ENCODE results near the gene PPFIA2. TPM values are rescaled to one million over a fixed set of nuclear protein-coding genes. Genes with fewer than 3 reads are reported as not detected.

PPFIA2 gene
- total and polyA plus RNA-seq, 10 of the 15 experiments (the other 5 are each of a cell fraction or from before 2014, with no cell fraction given): 0.06 to 0.39 (median 0.18) TPM; not detected in 6

GRCh38 chr12:81492131-81492720 lies 266.9 kb downstream of the PPFIA2 start:
- intact Hi-C loops (cut with micrococcal nuclease; ENCODE audit: unreplicated experiment) (no loop called here), in situ Hi-C loops (cut with MboI) (no loop called here)
- H3K36me3 ChIP-seq (ENCODE audit: control insufficient read depth in 2 of 2, insufficient read depth in 2 of 2, low read length in 1 of 2): no peaks in the 10 kb centered on the region
- SMC1A ChIA-PET (ENCODE audit: uncharacterized antibody, unreplicated experiment): no interaction called here
- H3K9me3 ChIP-seq (replicated peaks; ENCODE audit: control insufficient read depth, insufficient read depth, low read length): no peaks in the 10 kb centered on the region
- H3K4me3 ChIP-seq: no peak overlapping the region
- no peak overlapping the region for H3K27ac ChIP-seq (ENCODE audit: control insufficient read depth, insufficient read depth)
- H3K79me2 ChIP-seq (ENCODE audit: control insufficient read depth, insufficient read depth, low read length): no peaks in the 10 kb centered on the region
- TF ChIP-seq TCF12 (IDR thresholded peaks at IDR 0.05; ENCODE audit: low read depth, low read length) (no peak), CREB1 (IDR thresholded peaks at IDR 0.05; ENCODE audit: low read depth) (no peak), HDAC2 (IDR thresholded peaks at IDR 0.05) (no peak), E4F1 (IDR thresholded peaks at IDR 0.05; ENCODE audit: borderline replicate concordance, partially characterized antibody) (no peak), PKNOX1 (IDR thresholded peaks at IDR 0.05) (no peak), EED (IDR thresholded peaks at IDR 0.05; ENCODE audit: low read depth) (no peak), ZSCAN29 (IDR thresholded peaks at IDR 0.05) (no peak), BRCA1 (IDR thresholded peaks at IDR 0.05; ENCODE audit: low read depth, low read length) (no peak), KDM1A (IDR thresholded peaks at IDR 0.05; ENCODE audit: borderline replicate concordance) (no peak), NFYA (IDR thresholded peaks at IDR 0.05; ENCODE audit: borderline replicate concordance, low read depth, low read length) (no peak)
- H3K4me2 ChIP-seq (ENCODE audit: control insufficient read depth, insufficient read depth): no peak overlapping the region
- no peak for ATAC-seq
- POLR2A ChIA-PET: no interaction called here
- RAD21 ChIA-PET (ENCODE audit: unreplicated experiment): no interaction called here
- no peak overlapping the region for H2AFZ ChIP-seq (ENCODE audit: control insufficient read depth, low read depth, low read length)
- H3K4me1 ChIP-seq (ENCODE audit: control insufficient read depth, insufficient read depth, low read length): no peaks in the 10 kb centered on the region
- no TSS peak for BruUV-seq (replicated peaks)
- no peak for DNase-seq (ENCODE audit: low read depth, low spot score)
- CTCF ChIA-PET: no interaction called here
- no peak for FAIRE-seq
- H3K27me3 ChIP-seq (replicated peaks in 1 of 2; ENCODE audit: control insufficient read depth in 2 of 2, insufficient read depth in 2 of 2, low read length in 1 of 2): no peaks in the 10 kb centered on the region
- WGBS (ENCODE audit: insufficient coverage, insufficient replicate concordance, low lambda C conversion rate, missing lambda C conversion rate): 0% methylated on average over 2 of the region's 2 CpGs
- H3K9ac ChIP-seq (ENCODE audit: control insufficient read depth, insufficient read depth, low read length): no peak overlapping the region
- no peaks in the 10 kb centered on the region for H4K20me1 ChIP-seq (ENCODE audit: control insufficient read depth, insufficient read depth)

Measured in GM12878 (cell line).